Activated CD8-positive, alpha-beta memory T cell treated with anti-CD3 and anti-CD28 coated beads, Interleukin-2, amount 10 ng/mL, durations not matched to agents 7 days and 5 days (primary cell): ENCODE data around the gene BMP5. TPM values are rescaled to one million over a fixed set of nuclear protein-coding genes. Genes with fewer than 3 reads are reported as not detected.
"Not testable (repeated sequence)": the region's sequence is repeated elsewhere in the genome, so short reads cannot be mapped to it uniquely, and the experiment has no call there.

Source experiments
- ATAC-seq: fragments of 150-1000 bp; cut with Tn5 transposase; one replicate; pipeline ENCODE4 v1.10.0; 2021; ENCODE audit warnings: moderate library complexity
- CTCF ChIA-PET: fragments of 350-600 bp; sonication (Branson Sonifier 250); formaldehyde crosslinking; loops from one replicate; lab custom pipeline; 2021; ENCODE audit warnings: antibody characterized with exemption; lab: Charles Lee
- DNase-seq: peaks from one replicate; pipeline ENCODE4 v3.0.0-alpha.2; 2020
- H3K27ac Mint-ChIP-seq: one replicate; pipeline ENCODE4 v1.8.0; 2021; ENCODE audit warnings: mild to moderate bottlenecking, mixed read lengths
- H3K27me3 Mint-ChIP-seq: one replicate; pipeline ENCODE4 v1.8.0; 2021; ENCODE audit warnings: mixed read lengths
- H3K36me3 Mint-ChIP-seq: one replicate; pipeline ENCODE4 v1.8.0; 2021; ENCODE audit warnings: mild to moderate bottlenecking, mixed read lengths
- H3K4me1 Mint-ChIP-seq: one replicate; pipeline ENCODE4 v1.8.0; 2021; ENCODE audit warnings: mixed read lengths
- H3K4me3 Mint-ChIP-seq: one replicate; pipeline ENCODE4 v1.8.0; 2021; ENCODE audit warnings: mild to moderate bottlenecking, moderate library complexity, mixed read lengths
- H3K9me3 Mint-ChIP-seq: one replicate; pipeline ENCODE4 v1.8.0; 2022; ENCODE audit warnings: low read depth, mixed read lengths
- total RNA-seq, 2 experiments: library from RNA; stranded (reverse); gene quantifications; one replicate each; pipeline ENCODE4 v1.2.3, GENCODE V29; 2021

The BMP5 gene
- not detected for total RNA-seq

GRCh38 chr6:55875400-55875799, at the start of gene BMP5:
BMP5 (minus strand) TSS chr6:55875590; CDS start chr6:55874865, 725 bp downstream.
- DNase-seq (no peak), ATAC-seq (no peak)
- H3K27ac Mint-ChIP-seq = no peak within 1 kb of the TSS
- H3K36me3 Mint-ChIP-seq = no peaks in the 10 kb centered on the region
- H3K9me3 Mint-ChIP-seq = peaks cover 2% of the 10 kb centered on the region
- H3K27me3 Mint-ChIP-seq = no peaks in the 10 kb centered on the region
- CTCF ChIA-PET = no interaction called here
- H3K4me3 Mint-ChIP-seq = no peak within 1 kb of the TSS
- H3K4me1 Mint-ChIP-seq = no peaks in the 10 kb centered on the region

- Mint-ChIP-seq H3K4me3 (no peak overlapping the region), H3K27me3 (no peaks in the 10 kb centered on the region), H3K27ac (no peak overlapping the region), H3K36me3 (no peaks in the 10 kb centered on the region), H3K4me1 (no peaks in the 10 kb centered on the region), H3K9me3 (peaks cover 5% of the 10 kb centered on the region)
- CTCF ChIA-PET = no interaction called here
- ATAC-seq (no peak), DNase-seq (no peak)
Observed at GRCh38 chr6:55922406-55922805, 47.0 kb upstream of the BMP5 start.

- DNase-seq = no peak
- Mint-ChIP-seq H3K4me1 (no peaks in the 10 kb centered on the region), H3K4me3 (no peak overlapping the region), H3K27ac (no peak overlapping the region), H3K27me3 (no peaks in the 10 kb centered on the region), H3K36me3 (no peaks in the 10 kb centered on the region), H3K9me3 (peaks cover 7% of the 10 kb centered on the region)
- no peak for ATAC-seq
- CTCF ChIA-PET = no interaction called here
Observed at GRCh38 chr6:55919716-55920308, 44.4 kb upstream of the BMP5 start.

- Mint-ChIP-seq H3K27ac (no peak overlapping the region), H3K4me3 (no peak overlapping the region), H3K4me1 (no peaks in the 10 kb centered on the region), H3K36me3 (no peaks in the 10 kb centered on the region), H3K27me3 (no peaks in the 10 kb centered on the region), H3K9me3 (peaks cover 7% of the 10 kb centered on the region)
- ATAC-seq = no peak
- CTCF ChIA-PET = no interaction called here
- DNase-seq = no peak
Observed at GRCh38 chr6:55918639-55919038, 43.2 kb upstream of the BMP5 start.

- Mint-ChIP-seq H3K27ac (no peak overlapping the region), H3K4me1 (no peaks in the 10 kb centered on the region), H3K36me3 (no peaks in the 10 kb centered on the region), H3K4me3 (no peak overlapping the region), H3K9me3 (peaks cover 7% of the 10 kb centered on the region), H3K27me3 (no peaks in the 10 kb centered on the region)
- DNase-seq = no peak
- no peak for ATAC-seq
- CTCF ChIA-PET = no interaction called here
Observed at GRCh38 chr6:55917751-55918415, 42.5 kb upstream of the BMP5 start.

GRCh38 chr6:55916188-55916587, 40.8 kb upstream of the BMP5 start:
- Mint-ChIP-seq H3K36me3 (no peaks in the 10 kb centered on the region), H3K9me3 (peaks cover 3% of the 10 kb centered on the region), H3K4me1 (no peaks in the 10 kb centered on the region), H3K4me3 (no peak overlapping the region), H3K27me3 (no peaks in the 10 kb centered on the region), H3K27ac (no peak overlapping the region)
- ATAC-seq (no peak), DNase-seq (no peak)
- CTCF ChIA-PET = no interaction called here

GRCh38 chr6:55913228-55914195, 38.1 kb upstream of the BMP5 start:
- CTCF ChIA-PET = no interaction called here
- Mint-ChIP-seq H3K36me3 (no peaks in the 10 kb centered on the region), H3K27ac (no peak overlapping the region), H3K4me3 (no peak overlapping the region), H3K27me3 (no peaks in the 10 kb centered on the region), H3K4me1 (no peaks in the 10 kb centered on the region), H3K9me3 (peaks cover 5% of the 10 kb centered on the region)
- ATAC-seq (no peak), DNase-seq (no peak)

- ATAC-seq, H3K27ac Mint-ChIP-seq, H3K4me3 Mint-ChIP-seq, H3K4me1 Mint-ChIP-seq, CTCF ChIA-PET, H3K9me3 Mint-ChIP-seq, H3K36me3 Mint-ChIP-seq, H3K27me3 Mint-ChIP-seq, DNase-seq: not testable (repeated sequence)
Observed at GRCh38 chr6:55910466-55910865, 35.1 kb upstream of the BMP5 start.

GRCh38 chr6:55909911-55910310, 34.5 kb upstream of the BMP5 start:
- DNase-seq, H3K36me3 Mint-ChIP-seq, H3K9me3 Mint-ChIP-seq, H3K27ac Mint-ChIP-seq, H3K4me3 Mint-ChIP-seq, CTCF ChIA-PET, ATAC-seq, H3K4me1 Mint-ChIP-seq, H3K27me3 Mint-ChIP-seq: not testable (repeated sequence)

GRCh38 chr6:55902796-55903195, 27.4 kb upstream of the BMP5 start:
- H3K27me3 Mint-ChIP-seq = no peaks in the 10 kb centered on the region
- no peak for DNase-seq
- H3K9me3 Mint-ChIP-seq = peaks cover 4% of the 10 kb centered on the region
- no peak overlapping the region for H3K27ac Mint-ChIP-seq
- ATAC-seq = no peak
- no peak overlapping the region for H3K4me3 Mint-ChIP-seq
- H3K4me1 Mint-ChIP-seq = no peaks in the 10 kb centered on the region
- H3K36me3 Mint-ChIP-seq = no peaks in the 10 kb centered on the region
- CTCF ChIA-PET = no interaction called here

- Mint-ChIP-seq H3K36me3 (no peaks in the 10 kb centered on the region), H3K27ac (no peak overlapping the region)
- CTCF ChIA-PET = no interaction called here
Observed at GRCh38 chr6:55901765-55902270, 26.4 kb upstream of the BMP5 start.

GRCh38 chr6:55898342-55898741, 23.0 kb upstream of the BMP5 start:
- no peak overlapping the region for H3K27ac Mint-ChIP-seq
- H3K4me1 Mint-ChIP-seq = no peaks in the 10 kb centered on the region
- DNase-seq (no peak), ATAC-seq (no peak)
- CTCF ChIA-PET = no interaction called here
- H3K36me3 Mint-ChIP-seq = no peaks in the 10 kb centered on the region
- H3K4me3 Mint-ChIP-seq = no peak overlapping the region
- H3K9me3 Mint-ChIP-seq = peaks cover 6% of the 10 kb centered on the region
- H3K27me3 Mint-ChIP-seq = no peaks in the 10 kb centered on the region

More at GRCh38 chr6:55901765-55902270, 26.4 kb upstream of the BMP5 start:
- Mint-ChIP-seq H3K27me3 (no peaks in the 10 kb centered on the region), H3K4me1 (no peaks in the 10 kb centered on the region), H3K4me3 (no peak overlapping the region), H3K9me3 (peaks cover 4% of the 10 kb centered on the region)
- ATAC-seq (no peak), DNase-seq (no peak)

- Mint-ChIP-seq H3K27me3 (no peaks in the 10 kb centered on the region), H3K4me3 (no peak overlapping the region), H3K4me1 (no peaks in the 10 kb centered on the region), H3K27ac (no peak overlapping the region), H3K9me3 (peaks cover 6% of the 10 kb centered on the region), H3K36me3 (no peaks in the 10 kb centered on the region)
- CTCF ChIA-PET = no interaction called here
- ATAC-seq (no peak), DNase-seq (no peak)
Observed at GRCh38 chr6:55897346-55897745, 22.0 kb upstream of the BMP5 start.
